HL-60/S4 (cell line): ENCODE results near the gene SFSWAP.

Experiments used
- in situ Hi-C: fragments of 300-500 bp; cut with MboI; formaldehyde crosslinking; loops from 2 replicates; pipeline ENCODE4 v1.14.3; 2022; ENCODE audit warnings: low sequenced_read_pairs

The SFSWAP gene

DNA sequence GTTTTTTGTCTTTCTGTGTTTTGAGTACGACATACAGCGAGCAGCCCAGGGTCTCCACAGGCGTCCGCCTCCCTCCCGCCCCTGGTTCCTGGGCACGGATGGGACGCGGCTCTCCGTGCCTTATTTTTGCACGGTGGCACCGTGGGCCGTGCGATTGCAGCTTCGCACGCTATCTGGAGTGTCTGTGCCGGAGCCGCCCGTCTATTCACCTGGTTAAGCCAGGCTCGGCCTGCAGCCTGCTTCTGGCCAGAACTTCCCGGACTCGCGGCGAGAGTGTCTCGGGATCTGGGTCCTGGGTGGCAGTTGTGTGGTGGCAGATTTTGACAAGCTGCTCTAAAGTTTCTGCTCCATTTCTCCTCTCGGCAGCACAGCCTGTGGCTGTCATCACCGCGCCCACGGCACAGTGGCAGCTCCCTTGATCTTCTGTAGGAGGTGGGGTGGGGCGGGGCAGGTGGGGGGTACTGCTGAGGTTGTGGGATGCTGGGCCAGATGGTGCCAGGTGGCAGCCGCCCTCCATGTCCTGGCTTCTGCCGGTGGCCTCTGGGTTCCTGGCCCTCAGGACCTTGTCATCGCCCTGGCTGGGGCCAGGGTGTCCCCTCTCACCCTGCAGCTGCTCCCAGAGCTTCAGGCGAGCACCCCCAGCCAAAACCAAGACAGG is 120.2 kb downstream of the SFSWAP start:
- in situ Hi-C loops, result no loop called here

DNA sequence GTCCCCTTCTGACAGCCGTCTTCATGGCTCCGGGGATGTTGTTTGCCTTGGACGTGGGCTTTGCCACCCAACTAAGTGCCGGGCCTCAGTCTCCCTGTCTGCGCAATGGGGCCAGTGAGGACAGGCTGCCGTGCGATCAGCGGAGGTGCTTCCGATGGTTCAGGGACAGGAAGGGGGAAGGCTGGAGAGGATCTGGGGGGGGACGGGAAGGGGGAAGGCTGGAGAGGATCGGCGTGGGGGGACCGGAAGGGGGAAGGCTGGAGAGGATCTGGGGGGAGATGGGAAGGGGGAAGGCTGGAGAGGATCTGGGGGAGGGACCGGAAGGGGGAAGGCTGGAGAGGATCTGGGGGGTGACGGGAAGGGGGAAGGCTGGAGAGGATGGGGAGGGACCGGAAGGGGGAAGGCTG is 120.7 kb downstream of the SFSWAP start:
- in situ Hi-C loops, result no loop called here

DNA sequence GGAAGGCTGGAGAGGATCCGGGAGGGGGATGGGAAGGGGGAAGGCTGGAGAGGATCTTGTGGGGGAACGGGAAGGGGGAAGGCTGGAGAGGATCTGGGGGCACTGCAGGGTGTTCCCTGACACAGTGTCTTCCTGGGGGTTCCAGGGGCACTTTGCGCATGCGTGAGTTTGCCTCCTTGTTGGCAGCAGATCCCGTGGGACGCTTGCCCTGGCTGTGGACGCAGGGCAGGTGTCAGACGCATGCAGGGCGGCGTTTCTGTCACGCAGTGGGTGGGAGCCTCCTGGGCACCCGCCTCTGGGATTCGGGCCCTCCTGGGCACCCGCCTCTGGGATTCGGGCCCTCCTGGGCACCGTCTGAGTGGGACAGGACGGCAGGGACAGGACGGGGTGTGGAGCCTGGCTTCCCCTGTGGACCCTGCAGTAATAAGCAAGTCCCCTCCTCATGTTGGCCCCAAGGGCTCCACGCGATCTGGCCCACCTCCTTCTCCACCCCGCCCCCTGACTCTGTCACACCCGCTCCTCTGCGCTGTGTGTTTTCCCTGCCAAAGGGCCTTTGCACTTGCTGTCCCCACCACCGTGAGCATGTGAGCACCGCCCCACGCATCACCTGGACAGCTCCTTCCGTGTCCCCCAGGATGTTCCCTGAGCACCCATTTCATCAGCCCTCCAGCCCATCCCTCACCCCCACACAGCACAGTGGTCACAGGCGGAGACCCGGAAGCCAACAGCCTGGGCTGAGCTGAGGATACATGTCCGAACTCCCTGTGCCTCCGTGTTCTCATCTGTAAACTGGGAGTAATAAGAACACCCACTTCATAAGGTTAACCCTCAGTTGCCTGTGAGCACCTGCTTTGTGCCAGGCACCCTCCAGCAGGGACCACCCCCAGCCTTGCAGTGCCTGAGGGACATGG is 121.7 kb downstream of the SFSWAP start:
- in situ Hi-C loops, result no loop called here

DNA sequence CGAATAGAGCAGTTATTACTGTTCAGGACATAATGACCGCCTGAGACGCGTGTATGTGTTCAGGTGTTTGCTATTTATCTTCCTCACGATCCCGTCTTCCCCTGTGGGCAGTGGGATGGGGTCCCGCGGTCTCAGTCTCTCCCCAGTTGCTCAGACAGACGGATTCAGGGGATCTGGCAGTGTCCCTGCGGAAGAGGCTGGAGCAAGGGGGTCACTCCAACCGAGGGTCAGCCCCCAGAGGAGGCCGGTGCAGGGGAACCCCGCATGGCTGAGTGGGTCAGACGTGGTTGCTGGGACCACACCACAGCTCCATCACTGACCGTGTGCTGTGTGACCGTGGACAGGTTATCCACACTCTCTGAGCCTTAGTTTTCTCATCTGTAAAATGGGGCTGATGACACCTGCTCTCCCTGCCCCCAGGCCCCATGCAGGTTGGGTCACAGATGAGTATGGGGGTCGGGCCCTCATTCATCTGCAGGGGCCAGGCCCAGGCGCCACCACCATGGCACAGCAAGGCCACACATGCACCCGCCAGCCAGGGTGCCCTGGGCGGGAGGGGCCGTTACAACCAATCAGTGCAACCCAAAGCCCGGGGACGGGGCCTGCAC is 122.5 kb downstream of the SFSWAP start:
- in situ Hi-C loops, result no loop called here

DNA sequence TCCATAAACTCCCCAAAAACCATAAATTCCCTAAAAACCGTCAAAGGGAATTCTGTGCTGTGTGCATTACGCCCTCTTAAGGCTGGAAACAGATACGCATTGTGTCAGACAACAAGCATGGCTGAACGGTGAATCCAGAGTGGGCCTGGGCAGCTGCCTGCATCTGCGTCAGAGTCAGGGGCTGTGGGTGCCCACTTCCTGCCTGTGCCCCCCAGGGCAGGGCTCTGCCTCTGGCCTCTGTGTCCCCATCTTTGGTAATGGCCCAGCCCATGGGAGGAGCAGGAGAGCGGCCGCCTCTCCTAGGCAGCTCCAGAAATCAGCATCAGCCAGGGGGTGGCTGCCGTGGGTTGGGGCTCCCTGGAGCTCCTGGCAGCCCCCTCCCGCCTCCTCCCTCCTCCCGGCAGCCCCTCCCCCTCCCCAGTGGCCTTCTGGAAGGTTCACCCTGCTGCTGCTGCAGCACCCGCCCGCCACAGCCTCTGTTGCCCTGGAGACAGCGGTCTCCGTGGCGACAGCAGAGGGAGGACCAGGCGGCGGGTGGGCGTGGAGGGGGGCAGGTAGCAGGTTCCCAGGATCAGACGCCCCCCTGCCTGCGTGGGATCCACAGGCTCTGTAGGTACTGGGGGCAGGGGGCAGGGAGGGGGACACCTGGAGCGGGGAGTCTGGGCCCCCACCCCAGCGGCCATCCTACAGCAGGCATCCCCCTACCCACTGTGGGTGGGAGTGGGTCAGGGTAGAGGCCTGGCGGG is 123.2 kb downstream of the SFSWAP start:
- in situ Hi-C loops, result no loop called here

DNA sequence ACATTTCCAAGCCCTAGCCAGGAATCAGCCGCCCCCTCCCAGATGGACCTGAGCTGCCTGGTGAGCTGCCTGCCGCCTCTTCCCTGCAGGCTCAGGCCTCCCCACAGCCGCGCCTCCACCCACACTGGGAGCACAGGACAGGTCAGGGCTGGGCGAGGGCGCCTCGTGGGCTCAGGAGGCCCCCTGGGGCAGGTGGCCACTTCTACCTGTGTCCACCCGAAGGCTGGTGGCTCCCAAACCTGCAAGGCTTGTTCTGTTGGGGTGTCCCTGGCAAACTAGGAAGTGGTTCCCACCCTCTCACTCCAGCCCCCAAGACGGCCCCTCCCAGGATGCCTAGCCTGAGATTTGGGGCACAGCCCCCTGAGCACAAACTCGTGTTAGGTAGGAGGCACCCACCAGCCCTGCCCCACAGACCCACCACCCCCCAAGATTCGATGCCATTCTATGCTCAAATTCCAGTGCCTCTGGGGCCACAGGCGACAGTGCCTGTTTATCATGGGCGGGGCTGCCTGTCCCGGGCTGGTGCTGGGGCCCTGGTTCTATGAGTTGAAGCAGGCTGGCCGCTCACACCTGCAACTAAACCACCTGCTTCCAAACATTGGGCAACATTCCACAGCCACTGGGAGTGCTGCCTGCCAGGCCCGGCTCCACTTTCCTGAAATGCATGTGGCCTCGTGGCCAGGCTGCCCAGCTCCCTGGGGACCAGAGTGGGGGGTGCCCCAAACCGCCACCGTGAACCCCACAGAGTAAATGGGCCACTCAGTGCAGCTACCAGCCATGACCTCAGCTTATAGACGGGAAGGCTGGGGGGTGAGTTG is 124.1 kb downstream of the SFSWAP start:
- in situ Hi-C loops, result no loop called here

DNA sequence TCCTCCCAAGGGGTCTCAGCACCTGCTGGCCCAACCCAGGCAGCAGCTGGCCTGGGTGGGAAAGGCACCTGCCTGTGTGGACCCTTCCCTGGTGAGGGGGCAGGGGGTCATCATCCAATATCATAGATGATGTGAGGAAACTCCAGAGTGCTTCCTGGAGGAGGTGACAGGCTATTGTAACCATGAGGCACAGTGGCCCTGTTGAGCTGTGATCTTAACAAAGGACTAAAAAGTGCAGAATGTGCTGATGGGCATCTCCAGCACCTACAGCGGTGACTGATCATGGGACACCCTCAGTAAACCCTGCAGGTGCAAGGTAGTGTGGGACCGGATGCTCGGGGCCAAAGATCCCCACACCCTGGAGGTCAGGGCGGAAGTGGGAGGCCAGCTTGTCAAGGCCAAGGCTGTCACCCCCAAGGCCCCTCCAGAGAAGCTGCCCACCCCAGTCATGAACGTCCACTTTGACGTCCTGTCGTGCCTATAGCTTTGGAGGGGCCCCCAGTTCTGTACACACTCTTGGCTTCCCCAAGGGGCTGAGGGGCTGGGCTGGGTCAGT is 124.8 kb downstream of the SFSWAP start:
- in situ Hi-C loops, result no loop called here

DNA sequence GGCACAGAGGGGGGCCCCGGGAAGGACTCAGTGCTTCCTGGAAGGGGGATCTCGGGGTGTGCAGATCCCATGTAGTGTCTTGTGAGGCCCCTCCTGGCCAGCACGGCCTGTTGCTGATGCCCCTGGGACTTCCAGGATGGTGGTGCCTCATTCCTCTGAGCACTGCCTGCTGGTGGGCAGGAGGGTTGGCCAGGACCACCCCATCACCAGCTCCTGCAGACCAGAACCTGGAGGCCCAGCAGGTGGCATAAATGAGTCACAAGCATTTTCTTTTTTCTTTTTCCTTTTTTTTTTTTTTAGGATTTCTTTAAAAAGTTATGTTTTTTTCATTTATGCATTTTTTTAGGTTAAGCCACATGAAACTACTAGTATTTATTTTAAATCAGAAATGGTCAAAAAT is 125.3 kb downstream of the SFSWAP start:
- in situ Hi-C loops, result no loop called here

DNA sequence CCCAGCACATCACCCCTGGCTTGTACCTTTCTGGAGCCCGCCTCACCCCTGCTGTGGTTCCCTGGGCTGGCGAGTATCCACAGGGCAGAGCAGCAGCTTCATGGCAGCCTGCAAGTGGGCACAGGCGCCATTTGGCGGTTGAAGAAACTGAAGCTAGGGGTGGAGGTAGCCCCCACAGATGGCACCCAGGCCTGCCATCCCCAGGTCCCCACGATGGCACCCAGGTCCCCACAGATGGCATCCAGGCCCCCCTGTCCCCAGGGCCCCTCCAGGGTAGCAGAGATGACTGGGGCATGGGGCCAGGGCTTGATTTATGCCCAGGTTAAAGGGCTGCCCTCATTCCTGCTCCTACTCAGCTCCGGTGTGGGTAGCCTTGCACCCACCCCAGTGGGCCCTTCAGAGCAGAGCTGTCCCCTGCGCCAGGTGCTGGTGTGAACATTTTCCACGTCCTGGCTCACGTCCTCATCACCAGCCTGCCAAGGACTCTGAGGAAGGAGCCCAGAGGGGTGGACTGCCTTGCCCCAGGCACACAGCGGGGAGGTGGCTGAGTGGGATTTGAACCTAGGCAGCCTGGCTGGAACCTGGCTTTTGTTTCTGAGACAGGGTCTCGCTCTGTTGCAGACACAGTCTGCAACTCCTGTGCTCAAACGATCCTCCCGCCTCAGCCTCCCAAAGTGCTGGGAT is 126.0 kb downstream of the SFSWAP start:
- in situ Hi-C loops, result no loop called here

DNA sequence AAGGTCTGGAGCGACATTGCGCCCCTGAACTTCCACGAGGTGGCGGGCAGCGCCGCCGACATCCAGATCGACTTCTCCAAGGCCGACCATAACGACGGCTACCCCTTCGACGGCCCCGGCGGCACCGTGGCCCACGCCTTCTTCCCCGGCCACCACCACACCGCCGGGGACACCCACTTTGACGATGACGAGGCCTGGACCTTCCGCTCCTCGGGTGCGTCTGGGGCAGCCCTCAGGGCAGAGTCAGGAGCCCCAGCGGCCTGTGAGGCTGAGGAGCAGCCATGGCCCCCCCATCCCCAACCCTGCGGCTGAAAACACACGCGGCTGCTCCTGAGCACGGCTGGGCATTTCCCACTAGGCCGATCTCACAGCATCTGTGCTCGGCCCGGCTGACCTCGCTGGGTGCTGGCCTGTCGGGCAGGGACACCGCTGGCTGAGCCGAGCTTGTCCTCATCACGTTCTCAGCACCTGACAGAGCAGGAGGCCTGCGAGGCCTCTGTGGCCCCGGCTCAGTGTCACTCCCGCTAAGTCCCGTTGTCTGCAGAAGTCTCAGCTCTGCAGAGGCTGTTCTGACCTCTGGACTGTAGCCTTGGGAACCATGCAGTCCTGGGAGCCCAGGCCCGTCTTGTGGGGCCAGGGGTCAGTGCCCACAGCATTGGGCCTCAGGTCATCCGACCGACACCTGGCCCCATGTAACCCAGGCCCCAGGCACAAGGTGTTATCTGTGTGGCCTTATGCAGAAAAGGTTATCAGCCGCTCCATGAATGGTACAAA is 129.9 kb downstream of the SFSWAP start:
- in situ Hi-C loops, result loop anchor here (10.0 kb wide), 1 partner anchor 104 kb away; the partner anchor contains the start of gene EP400

DNA sequence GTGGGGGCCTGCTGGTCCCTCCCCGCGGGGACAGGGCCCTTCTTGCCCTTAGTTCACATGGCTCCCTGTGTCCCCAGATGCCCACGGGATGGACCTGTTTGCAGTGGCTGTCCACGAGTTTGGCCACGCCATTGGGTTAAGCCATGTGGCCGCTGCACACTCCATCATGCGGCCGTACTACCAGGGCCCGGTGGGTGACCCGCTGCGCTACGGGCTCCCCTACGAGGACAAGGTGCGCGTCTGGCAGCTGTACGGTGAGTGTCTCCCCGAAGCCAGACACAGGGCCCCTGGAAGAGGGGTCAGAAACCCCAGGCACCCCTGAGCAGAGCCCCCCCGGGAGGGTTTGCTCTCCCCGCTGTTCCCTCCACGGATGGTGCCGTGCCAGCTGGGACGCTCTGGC is 130.7 kb downstream of the SFSWAP start:
- in situ Hi-C loops, result loop anchor here (10.0 kb wide), 1 partner anchor 103 kb away; the partner anchor contains the start of gene EP400

DNA sequence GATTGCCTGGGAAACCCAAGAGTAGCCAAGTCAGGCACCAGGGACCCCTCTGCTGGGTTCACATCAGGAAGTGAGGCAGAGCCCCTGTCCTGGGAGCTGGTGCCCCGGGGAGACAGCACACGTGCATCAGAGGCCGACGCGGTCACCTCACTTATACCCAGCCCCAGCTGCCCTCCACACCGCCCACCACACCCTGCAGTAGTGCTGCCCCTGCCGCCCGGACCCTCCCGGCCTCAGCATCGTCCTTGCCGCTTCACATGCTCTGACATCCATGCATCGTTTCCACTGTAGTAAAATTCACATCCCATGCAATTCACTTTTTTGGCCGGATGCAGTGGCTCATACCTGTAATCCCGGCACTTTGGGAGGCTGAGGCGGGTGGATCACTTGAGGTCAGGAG is 131.3 kb downstream of the SFSWAP start:
- in situ Hi-C loops, result loop anchor here (10.0 kb wide), 1 partner anchor 103 kb away; the partner anchor contains the start of gene EP400

DNA sequence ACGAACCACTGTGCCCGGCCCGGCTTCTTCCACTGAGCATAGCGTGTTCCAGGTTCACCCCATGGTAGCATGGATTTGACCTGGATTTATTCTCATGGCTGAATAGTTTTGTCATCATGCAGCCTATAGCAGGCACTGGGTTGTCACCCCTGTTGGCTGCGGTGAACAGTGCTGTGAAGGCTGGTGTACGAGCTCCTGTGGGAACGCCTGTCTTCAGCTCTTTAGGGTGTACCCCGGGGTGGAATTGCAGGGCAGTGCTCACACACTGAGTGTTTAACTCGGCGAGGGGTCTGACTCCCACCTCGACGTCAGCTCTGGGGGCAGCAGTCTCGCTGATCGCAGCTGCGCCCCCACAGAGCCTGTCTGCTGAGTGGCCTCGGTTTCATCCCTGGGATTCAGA is 132.6 kb downstream of the SFSWAP start:
- in situ Hi-C loops, result loop anchor here (10.0 kb wide), 1 partner anchor 101 kb away; the partner anchor contains the start of gene EP400

DNA sequence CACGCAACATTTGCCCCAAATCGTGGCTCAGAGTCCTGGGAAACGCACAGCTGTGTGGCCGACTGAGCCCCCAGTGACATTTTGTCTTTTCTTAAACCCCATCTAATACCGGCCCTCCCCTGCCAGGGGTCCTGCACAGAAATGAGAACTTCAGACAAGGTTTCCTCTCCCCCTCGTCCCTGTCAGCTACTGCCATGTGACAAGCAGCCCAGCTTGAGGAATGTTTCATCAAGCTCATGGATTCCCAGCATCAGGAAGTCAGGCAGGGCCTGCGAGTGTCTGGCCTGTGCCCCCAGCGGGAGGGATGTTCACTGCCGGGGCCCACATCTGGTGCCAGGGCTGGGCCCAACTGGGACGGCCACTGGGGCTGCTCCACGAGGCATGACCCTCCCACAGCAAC is 133.2 kb downstream of the SFSWAP start:
- in situ Hi-C loops, result loop anchor here (10.0 kb wide), 1 partner anchor 101 kb away; the partner anchor contains the start of gene EP400

DNA sequence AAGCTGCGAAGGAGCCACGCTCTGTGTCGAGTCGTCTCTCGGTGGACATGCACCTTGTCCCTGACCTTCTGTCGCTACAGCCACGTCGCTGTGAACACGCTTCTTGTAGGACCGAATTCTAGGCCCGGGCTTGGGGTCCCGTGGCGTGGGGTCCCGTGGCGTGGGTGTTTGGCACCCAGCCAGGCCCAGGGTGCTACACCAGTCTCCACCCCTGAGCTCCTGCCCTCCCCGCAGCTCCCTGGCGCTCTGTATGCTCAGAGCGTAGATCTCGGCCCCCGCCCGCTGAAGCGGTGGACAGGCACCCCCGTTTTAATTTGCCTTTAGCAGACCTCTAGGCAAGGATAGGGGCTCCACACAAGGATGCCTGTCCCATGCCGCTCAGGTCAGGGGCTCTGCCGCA is 133.8 kb downstream of the SFSWAP start:
- in situ Hi-C loops, result loop anchor here (10.0 kb wide), 1 partner anchor 100 kb away; the partner anchor contains the start of gene EP400

DNA sequence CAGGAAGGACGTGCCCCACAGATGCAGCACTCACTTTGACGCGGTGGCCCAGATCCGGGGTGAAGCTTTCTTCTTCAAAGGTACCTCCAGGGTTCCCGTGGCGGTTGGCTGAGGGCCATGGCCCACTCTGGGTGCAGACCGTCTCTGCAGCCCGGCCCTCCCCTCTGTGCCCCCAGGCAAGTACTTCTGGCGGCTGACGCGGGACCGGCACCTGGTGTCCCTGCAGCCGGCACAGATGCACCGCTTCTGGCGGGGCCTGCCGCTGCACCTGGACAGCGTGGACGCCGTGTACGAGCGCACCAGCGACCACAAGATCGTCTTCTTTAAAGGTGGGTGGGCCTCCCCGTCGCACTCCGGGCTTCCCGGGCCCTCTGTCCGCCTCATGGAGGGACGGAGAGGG is 134.2 kb downstream of the SFSWAP start:
- in situ Hi-C loops, result loop anchor here (10.0 kb wide), 1 partner anchor 100 kb away; the partner anchor contains the start of gene EP400

DNA sequence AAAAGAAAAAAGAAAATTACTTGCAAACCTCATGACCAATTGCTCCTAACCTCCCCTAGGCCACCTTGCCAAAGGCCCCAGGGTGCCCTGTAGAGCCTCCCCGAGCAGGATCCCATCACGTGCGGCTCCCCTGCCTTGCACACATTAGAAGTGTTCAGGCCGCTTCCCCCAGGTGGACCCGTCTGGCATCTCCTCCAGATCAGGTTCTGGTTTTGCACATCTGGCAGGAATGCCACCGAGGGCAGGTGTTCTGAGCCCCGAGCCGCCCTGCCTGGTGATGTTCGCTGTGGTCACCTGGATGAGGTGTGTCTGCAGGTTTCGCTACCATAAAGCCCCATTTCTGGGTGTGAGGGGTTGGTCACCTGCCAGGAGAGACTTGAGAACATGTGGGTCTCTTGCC is 136.6 kb downstream of the SFSWAP start:
- in situ Hi-C loops, result loop anchor here (10.0 kb wide), 1 partner anchor 97 kb away; the partner anchor contains the start of gene EP400

DNA sequence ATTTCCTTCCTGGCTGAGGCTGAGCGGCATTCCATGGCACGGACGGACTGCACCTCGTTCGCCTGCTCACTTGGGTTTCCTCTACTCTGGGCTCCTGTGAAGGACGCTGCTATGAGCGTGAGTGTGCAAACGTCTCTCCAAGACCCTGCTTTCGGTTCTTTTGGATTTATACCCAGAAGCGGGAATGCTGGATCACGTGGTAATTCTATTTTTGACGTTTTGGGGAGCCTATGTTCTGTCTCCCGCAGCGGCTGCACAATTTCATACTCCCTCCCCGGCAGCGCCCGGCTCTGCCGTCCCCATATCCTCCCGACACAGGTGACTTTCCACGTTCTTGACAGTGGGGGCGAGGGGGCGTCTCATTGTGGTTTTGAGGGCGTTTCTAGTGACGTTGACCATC is 137.9 kb downstream of the SFSWAP start:
- in situ Hi-C loops, result loop anchor here (10.0 kb wide), 1 partner anchor 96 kb away; the partner anchor contains the start of gene EP400
